ENCODE measurements around the gene KLHL9.

KLHL9 gene

DNA sequence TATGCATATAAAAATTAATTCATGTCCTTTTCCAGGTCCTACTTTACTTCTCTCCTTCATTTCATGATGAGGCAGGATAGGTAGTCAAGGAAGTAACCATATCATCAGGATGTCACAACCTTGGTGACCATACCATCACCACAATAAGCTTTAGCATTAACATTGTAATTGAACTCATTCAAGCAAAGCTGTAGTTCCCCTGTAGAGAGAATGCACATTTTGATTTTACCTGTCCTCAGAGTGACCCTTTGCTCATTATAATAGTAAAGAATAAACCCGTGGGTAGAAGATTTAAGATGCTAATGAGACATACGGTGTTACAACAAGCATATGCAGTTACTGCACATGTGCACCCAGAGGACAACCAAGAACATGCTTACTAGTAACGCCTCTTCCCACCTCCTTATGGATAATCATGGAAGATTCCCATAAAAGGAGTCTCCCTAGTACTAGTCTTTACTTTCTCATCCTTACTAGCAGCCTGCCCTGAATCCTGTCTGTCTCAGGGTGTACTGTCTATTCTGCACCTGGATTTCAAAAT, 13.3 kb upstream of the KLHL9 start:
- H3K27me3 ChIP-seq: no peaks in the 10 kb centered on the region
- H3K27ac ChIP-seq: no peak overlapping the region
- H3K4me3 ChIP-seq: no peak overlapping the region
- no peaks in the 10 kb centered on the region for H3K36me3 ChIP-seq
- 0 out of 2 replicates have a peak, but pooled peaks cover 7% of the 10 kb centered on the region for H3K4me1 ChIP-seq
- no peak for TF ChIP-seq Cebpa-rat (IDR thresholded peaks at IDR 0.05)
- peaks cover 9% of the 10 kb centered on the region for H3K9me3 ChIP-seq
- no peaks in the 10 kb centered on the region for H4K20me1 ChIP-seq
- H3K9ac ChIP-seq: no peak overlapping the region
- no peak overlapping the region for H3K4me2 ChIP-seq

- H3K27ac ChIP-seq: no peak overlapping the region
- H3K36me3 ChIP-seq: no peaks in the 10 kb centered on the region
- peaks cover 10% of the 10 kb centered on the region; the same call in 1 of the 2 replicates for H3K4me1 ChIP-seq
- H3K9me3 ChIP-seq: peaks cover 8% of the 10 kb centered on the region
- H3K27me3 ChIP-seq: no peaks in the 10 kb centered on the region
- TF ChIP-seq Cebpa-rat (IDR thresholded peaks at IDR 0.05): no peak
- H4K20me1 ChIP-seq: no peaks in the 10 kb centered on the region
- H3K4me2 ChIP-seq: no peak overlapping the region
- no peak overlapping the region for H3K9ac ChIP-seq
- H3K4me3 ChIP-seq: no peak overlapping the region
These were observed 5.5 kb upstream of the KLHL9 start for GRCh38 chr9:21340735-21341134.

- no peak for TF ChIP-seq Cebpa-rat (IDR thresholded peaks at IDR 0.05)
- no peaks in the 10 kb centered on the region for H3K27me3 ChIP-seq
- H3K4me2 ChIP-seq: no peak overlapping the region
- H4K20me1 ChIP-seq: peaks cover 27% of the 10 kb centered on the region
- H3K27ac ChIP-seq: no peak overlapping the region
- H3K4me3 ChIP-seq: no peak overlapping the region
- H3K9ac ChIP-seq: no peak overlapping the region
- H3K36me3 ChIP-seq: peaks cover 18% of the 10 kb centered on the region
- peaks cover 37% of the 10 kb centered on the region for H3K4me1 ChIP-seq
- no peaks in the 10 kb centered on the region for H3K9me3 ChIP-seq
These were observed 1.3 kb upstream of the KLHL9 start for GRCh38 chr9:21336457-21336856.

DNA sequence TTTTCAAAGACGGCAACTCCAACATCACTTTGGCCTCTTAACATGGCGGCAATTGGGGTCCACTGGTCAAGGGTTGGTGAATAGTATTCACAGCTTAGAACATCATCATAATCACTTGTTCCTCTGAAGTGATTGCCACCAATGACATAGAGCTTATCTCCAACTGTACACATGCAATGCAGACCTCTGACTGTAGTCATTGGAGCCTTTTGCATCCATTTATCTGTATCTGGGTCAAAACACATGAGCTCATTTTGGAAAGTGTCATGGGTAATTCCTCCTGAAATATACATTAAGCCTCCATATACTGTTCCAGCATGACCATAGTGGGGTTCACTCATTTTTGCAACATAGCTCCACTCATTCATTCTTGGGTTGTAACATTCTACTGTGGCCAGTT, 2.0 kb downstream of the KLHL9 start:
- H4K20me1 ChIP-seq: peaks cover 60% of the 10 kb centered on the region
- no peak for TF ChIP-seq Cebpa-rat (IDR thresholded peaks at IDR 0.05)
- no peaks in the 10 kb centered on the region for H3K9me3 ChIP-seq
- no peak overlapping the region for H3K27ac ChIP-seq
- peaks cover 28% of the 10 kb centered on the region for H3K36me3 ChIP-seq
- H3K4me1 ChIP-seq: peaks cover 54% of the 10 kb centered on the region
- no peak overlapping the region for H3K9ac ChIP-seq
- H3K4me2 ChIP-seq: peak overlapping the region; percentile 76
- H3K27me3 ChIP-seq: no peaks in the 10 kb centered on the region
- peak overlapping the region; percentile 87 for H3K4me3 ChIP-seq

DNA sequence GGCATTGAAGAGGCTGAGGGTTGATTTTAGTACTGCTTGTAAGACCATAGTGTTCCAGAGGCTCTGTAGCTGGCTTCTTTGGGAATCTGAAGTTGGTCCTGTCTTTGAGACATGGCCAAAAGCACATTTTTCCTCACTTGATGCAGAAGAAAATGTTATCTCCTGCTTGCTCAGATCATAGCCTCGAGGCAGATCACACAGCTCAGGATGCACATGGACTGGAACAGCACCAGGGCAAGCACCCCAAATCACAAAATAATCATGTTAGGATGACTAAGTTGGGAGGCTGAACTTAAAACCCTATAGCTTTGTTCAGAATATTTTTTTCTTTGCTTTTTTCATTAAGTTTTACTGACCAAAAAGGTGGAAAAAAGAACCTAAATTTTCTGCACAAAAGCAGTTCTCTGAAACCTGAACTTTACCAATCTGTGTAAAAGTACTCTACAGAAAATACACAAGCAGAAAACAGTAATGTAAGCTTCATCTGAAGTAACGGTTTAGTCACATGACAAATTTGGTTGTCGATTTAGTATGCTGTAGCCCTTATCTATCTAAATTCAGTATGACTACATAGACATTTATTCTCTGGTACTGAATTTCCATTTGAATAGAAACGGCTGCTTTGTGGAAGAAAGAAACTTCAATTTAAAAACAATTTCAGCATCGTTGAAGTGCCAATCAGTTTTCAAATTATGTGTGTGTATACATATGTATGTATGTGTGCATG, 3.4 kb downstream of the KLHL9 start:
- TF ChIP-seq Cebpa-rat (IDR thresholded peaks at IDR 0.05): no peak
- Histone ChIP-seq H3K4me1 (peaks cover 54% of the 10 kb centered on the region), H3K4me2 (peak overlapping the region; percentile 76), H3K36me3 (peaks cover 28% of the 10 kb centered on the region), H3K27ac (no peak overlapping the region), H3K27me3 (no peaks in the 10 kb centered on the region), H3K4me3 (peak overlapping the region; percentile 19; the same call in 1 of the 2 replicates), H4K20me1 (peaks cover 73% of the 10 kb centered on the region), H3K9me3 (no peaks in the 10 kb centered on the region), H3K9ac (0 out of 2 replicates have a peak overlapping the region, but pooled peaks have one; percentile 36)

DNA sequence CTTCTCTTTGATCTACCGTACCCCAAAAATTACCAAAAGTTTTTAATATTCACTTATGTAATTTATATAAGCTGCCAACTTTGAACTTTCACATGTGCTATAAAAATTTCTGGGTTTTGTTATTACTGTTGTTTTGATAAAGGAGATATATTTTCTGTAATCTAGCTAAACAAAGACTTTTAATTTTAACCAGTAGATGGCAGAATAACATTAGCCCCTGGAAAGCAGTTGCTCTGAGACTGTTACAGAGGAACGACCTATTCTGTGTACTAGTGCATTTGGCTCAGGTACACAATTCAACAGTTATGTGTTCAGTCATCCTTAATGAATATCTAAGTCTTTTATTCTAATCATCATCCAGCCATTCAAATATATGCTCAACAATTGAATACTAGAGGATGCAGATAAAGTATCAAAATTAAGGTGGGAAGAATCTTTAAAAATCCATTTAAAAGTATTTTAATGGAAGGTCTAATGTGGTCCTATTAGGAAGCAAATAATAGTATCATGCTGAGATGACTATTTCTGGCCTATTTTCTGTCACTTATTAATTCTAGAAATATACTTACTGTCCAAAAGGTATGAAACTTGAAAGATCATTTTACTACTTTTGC, 8.6 kb downstream of the KLHL9 start:
- H3K9ac ChIP-seq: no peak overlapping the region
- H3K36me3 ChIP-seq: peaks cover 51% of the 10 kb centered on the region
- no peak for TF ChIP-seq Cebpa-rat (IDR thresholded peaks at IDR 0.05)
- no peaks in the 10 kb centered on the region for H3K9me3 ChIP-seq
- H3K4me1 ChIP-seq: peaks cover 19% of the 10 kb centered on the region
- peaks cover 77% of the 10 kb centered on the region for H4K20me1 ChIP-seq
- H3K4me3 ChIP-seq: no peak overlapping the region
- H3K27ac ChIP-seq: no peak overlapping the region
- H3K27me3 ChIP-seq: no peaks in the 10 kb centered on the region
- no peak overlapping the region for H3K4me2 ChIP-seq

DNA sequence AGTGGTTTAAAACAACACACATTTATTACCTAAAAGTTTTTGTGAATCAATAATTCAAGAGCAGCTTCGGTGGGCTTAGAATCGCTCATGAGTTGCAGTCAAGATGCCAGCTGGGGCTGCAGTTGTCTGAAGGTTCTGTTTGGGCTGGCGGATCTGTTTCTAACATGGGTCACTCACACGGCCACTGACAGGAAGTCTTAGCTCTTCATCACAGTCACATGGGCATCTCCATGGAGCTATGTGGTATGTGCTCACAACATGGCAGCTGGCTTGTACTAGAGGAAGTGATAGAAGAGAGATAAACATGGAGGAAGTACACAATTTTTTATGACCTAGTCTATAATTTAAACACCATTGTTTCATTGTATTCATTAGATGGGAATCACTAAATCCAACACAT, 11.2 kb downstream of the KLHL9 start:
- Histone ChIP-seq H3K36me3 (peaks cover 48% of the 10 kb centered on the region), H3K9me3 (no peaks in the 10 kb centered on the region), H3K27ac (no peak overlapping the region), H3K9ac (no peak overlapping the region), H3K4me2 (no peak overlapping the region), H3K4me1 (no peaks in the 10 kb centered on the region), H4K20me1 (peaks cover 51% of the 10 kb centered on the region), H3K27me3 (no peaks in the 10 kb centered on the region), H3K4me3 (no peak overlapping the region)
- TF ChIP-seq Cebpa-rat (IDR thresholded peaks at IDR 0.05): no peak

- no peak overlapping the region for H3K27ac ChIP-seq
- peaks cover 41% of the 10 kb centered on the region for H4K20me1 ChIP-seq
- no peaks in the 10 kb centered on the region; the same call in 1 of the 2 replicates for H3K4me1 ChIP-seq
- H3K9me3 ChIP-seq: no peaks in the 10 kb centered on the region
- H3K4me2 ChIP-seq: no peak overlapping the region
- no peaks in the 10 kb centered on the region for H3K27me3 ChIP-seq
- no peak overlapping the region for H3K9ac ChIP-seq
- no peak for TF ChIP-seq Cebpa-rat (IDR thresholded peaks at IDR 0.05)
- peaks cover 48% of the 10 kb centered on the region for H3K36me3 ChIP-seq
- no peak overlapping the region for H3K4me3 ChIP-seq
These were observed 12.2 kb downstream of the KLHL9 start for GRCh38 chr9:21322911-21323461.

- Histone ChIP-seq H3K27me3 (no peaks in the 10 kb centered on the region), H3K9me3 (no peaks in the 10 kb centered on the region), H3K27ac (no peak overlapping the region), H3K4me3 (no peak overlapping the region), H3K4me1 (peaks cover 4% of the 10 kb centered on the region; the same call in 1 of the 2 replicates), H3K36me3 (peaks cover 41% of the 10 kb centered on the region), H4K20me1 (peaks cover 16% of the 10 kb centered on the region), H3K4me2 (no peak overlapping the region), H3K9ac (no peak overlapping the region)
- TF ChIP-seq Cebpa-rat (IDR thresholded peaks at IDR 0.05): no peak
These were observed 14.7 kb downstream of the KLHL9 start for GRCh38 chr9:21320465-21320864.

Measured in BLaER1 (cell line).